ENCODE data around the gene POLR2F. TPM values are rescaled to one million over a fixed set of nuclear protein-coding genes. Genes with fewer than 3 reads are reported as not detected.

The POLR2F gene
- total and polyA plus RNA-seq, 12 donors, result 39.7 to 205 (median 88.6) TPM

DNA sequence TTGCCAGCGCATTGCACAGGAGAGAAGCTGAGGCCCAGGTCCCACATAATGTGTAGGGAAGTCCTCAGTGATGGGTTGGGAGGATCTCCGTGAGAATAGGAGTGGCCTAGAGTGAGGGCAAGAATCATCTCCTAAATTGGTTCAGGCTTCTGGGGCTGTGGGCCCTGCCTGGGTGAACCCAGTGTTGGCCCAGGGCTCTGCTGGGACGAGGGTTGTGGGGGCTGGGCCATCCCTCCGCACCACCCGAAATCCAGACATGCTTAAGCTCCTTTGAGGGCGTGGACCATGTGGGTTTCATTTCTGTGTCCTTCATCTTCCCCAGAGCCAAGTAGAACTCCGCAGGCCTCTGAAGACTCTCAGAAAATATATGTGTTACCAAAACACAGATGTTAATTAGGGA, 43.7 kb upstream of the POLR2F start:
- Histone ChIP-seq H3K4me3 (no peak overlapping the region), H3K36me3 (replicated peaks in 1 of 2) (no peaks in the 10 kb centered on the region), H3K4me1 (replicated peaks in 1 of 2) (peaks cover 6 to 18% of the 10 kb centered on the region in 2 donors), H3K27ac (no peak overlapping the region), H3K9me3 (replicated peaks in 1 of 3) (no peaks in the 10 kb centered on the region), H3K27me3 (no peaks in the 10 kb centered on the region)
- TF ChIP-seq, protein P1, sequence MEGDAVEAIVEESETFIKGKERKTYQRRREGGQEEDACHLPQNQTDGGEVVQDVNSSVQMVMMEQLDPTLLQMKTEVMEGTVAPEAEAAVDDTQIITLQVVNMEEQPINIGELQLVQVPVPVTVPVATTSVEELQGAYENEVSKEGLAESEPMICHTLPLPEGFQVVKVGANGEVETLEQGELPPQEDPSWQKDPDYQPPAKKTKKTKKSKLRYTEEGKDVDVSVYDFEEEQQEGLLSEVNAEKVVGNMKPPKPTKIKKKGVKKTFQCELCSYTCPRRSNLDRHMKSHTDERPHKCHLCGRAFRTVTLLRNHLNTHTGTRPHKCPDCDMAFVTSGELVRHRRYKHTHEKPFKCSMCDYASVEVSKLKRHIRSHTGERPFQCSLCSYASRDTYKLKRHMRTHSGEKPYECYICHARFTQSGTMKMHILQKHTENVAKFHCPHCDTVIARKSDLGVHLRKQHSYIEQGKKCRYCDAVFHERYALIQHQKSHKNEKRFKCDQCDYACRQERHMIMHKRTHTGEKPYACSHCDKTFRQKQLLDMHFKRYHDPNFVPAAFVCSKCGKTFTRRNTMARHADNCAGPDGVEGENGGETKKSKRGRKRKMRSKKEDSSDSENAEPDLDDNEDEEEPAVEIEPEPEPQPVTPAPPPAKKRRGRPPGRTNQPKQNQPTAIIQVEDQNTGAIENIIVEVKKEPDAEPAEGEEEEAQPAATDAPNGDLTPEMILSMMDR (IDR thresholded peaks at IDR 0.05), result no peak
- no peak for TF ChIP-seq POLR2A (IDR thresholded peaks at IDR 0.05)
- intact Hi-C loops (cut with DNase I), result loop anchor here in 1 of 2 donors (10.0 kb wide), 1 partner anchor 55 kb away; no protein-coding TSS in a partner anchor
- no peak for DNase-seq
- 87 to 91% (median 89%) methylated on average over 7 of the region's 7 CpGs for WGBS, 4 donors

DNA sequence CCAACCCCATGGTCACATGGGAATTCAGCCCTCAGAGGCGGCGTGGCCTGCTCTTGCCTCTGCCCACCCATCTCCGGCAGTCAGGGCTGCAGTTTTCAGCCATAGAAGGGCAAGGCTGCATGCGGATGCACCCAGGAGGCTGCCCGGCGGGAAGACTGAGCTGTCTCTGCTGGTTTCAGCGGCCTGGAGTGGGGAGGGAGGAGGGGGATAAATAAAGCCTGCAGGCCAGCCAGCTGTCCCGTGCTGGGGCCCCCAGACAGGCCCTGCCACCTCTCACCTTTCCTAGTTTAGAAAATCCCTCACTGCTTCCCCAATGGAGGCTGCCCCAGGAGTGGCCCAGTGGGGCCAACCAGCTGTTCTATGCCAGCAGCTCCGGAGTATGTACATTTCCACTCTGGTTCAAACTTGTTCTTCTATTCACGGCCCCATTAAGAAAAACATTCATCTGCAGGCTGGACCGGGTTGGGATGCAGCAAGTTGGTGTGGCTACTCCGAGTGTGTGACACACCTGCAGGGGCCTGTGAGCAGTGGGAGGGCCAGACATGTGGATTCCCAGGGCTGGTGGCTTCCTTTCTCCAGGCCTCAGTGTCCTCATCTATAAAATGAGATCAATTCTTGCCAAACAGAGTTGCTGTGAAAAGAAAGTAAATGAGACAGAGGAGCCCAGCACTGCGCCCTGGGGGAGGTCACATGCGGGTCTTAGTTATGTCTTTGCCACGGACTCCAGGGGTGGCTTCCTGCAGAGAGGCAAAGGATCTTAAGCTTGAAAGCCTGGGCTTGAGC, 42.4 kb upstream of the POLR2F start:
- WGBS, 4 donors, result 78 to 93% (median 90%) methylated on average over 7 to 15 of the region's 15 CpGs
- Histone ChIP-seq H3K36me3 (replicated peaks in 1 of 2) (peaks cover 0 to 3% of the 10 kb centered on the region in 2 donors), H3K27me3 (no peaks in the 10 kb centered on the region), H3K4me1 (replicated peaks in 1 of 2) (peaks cover 0 to 12% of the 10 kb centered on the region in 2 donors), H3K9me3 (replicated peaks in 1 of 3) (no peaks in the 10 kb centered on the region), H3K27ac (no peak overlapping the region), H3K4me3 (no peak overlapping the region)
- no peak for DNase-seq
- intact Hi-C loops (cut with DNase I), result no loop called here
- TF ChIP-seq, protein P1 (IDR thresholded peaks at IDR 0.05), result no peak
- TF ChIP-seq POLR2A (IDR thresholded peaks at IDR 0.05), result no peak

DNA sequence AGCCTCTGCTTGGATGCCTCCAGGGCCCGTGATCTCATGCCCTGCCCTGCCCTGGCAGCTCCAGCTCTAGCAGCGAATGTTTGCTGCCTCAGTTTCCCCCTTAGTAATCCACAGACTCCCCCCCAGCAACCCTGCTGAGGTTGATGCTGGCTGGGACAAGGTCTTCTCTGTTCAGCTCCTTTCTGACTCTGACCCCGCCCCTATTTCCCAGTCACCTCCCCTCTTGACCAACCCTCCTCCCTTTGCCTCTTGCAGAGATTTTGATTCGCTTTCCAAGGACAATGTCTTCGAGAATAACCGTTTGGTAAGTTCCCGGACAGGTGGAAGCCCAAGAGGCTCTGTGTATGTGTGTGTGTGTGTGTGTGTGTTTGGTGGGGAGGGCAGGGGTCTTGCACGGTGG, 41.8 kb upstream of the POLR2F start:
- H3K9me3 ChIP-seq (replicated peaks in 1 of 3), result no peaks in the 10 kb centered on the region
- H3K27me3 ChIP-seq, result no peaks in the 10 kb centered on the region
- TF ChIP-seq, protein P1 (IDR thresholded peaks at IDR 0.05), result no peak
- no peak for TF ChIP-seq POLR2A (IDR thresholded peaks at IDR 0.05)
- peaks cover 0 to 9% of the 10 kb centered on the region in 2 donors for H3K36me3 ChIP-seq (replicated peaks in 1 of 2)
- H3K4me3 ChIP-seq, result no peak overlapping the region
- peaks cover 0 to 11% of the 10 kb centered on the region in 2 donors for H3K4me1 ChIP-seq (replicated peaks in 1 of 2)
- H3K27ac ChIP-seq, result no peak overlapping the region
- peak in 1 of 7 donors; percentile 32 for DNase-seq
- 57 to 69% (median 63%) methylated on average over 6 to 8 of the region's 8 CpGs for WGBS, 4 donors
- intact Hi-C loops (cut with DNase I), result no loop called here

DNA sequence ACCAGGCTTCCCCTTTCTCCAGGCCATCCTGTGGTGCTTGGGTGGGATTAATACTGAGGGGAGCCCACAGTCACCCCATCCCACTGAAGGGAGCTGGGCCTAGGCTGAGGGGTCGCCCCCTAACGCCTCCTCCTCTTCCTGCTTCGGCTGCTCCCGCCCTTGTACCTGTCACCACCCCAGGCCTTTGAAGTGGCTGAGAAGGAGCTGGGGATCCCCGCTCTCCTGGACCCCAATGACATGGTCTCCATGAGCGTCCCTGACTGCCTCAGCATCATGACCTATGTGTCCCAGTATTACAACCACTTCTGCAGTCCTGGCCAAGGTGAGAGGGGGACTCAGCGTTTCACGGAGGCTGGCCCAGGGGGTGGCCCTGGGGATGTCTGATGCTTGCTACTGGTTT, 41.3 kb upstream of the POLR2F start:
- Histone ChIP-seq H3K4me1 (replicated peaks in 1 of 2) (peaks cover 0 to 6% of the 10 kb centered on the region in 2 donors), H3K4me3 (no peak overlapping the region), H3K36me3 (replicated peaks in 1 of 2) (peaks cover 0 to 14% of the 10 kb centered on the region in 2 donors), H3K9me3 (replicated peaks in 1 of 3) (no peaks in the 10 kb centered on the region), H3K27ac (no peak overlapping the region), H3K27me3 (no peaks in the 10 kb centered on the region)
- WGBS, 4 donors, result 79 to 97% (median 91%) methylated on average over 4 to 8 of the region's 8 CpGs
- intact Hi-C loops (cut with DNase I), result no loop called here
- TF ChIP-seq, protein P1 (IDR thresholded peaks at IDR 0.05), result no peak
- no peak for TF ChIP-seq POLR2A (IDR thresholded peaks at IDR 0.05)
- DNase-seq, result no peak
